ENCODE results near the gene MPP2. TPM values are rescaled to one million over a fixed set of nuclear protein-coding genes. Genes with fewer than 3 reads are reported as not detected.

The MPP2 gene
- polyA plus RNA-seq, 1 of the 3 experiments (the other 2 are of a cell fraction): 8.3 TPM

- TF ChIP-seq MXI1 (IDR thresholded peaks at IDR 0.05; ENCODE audit: low read depth, low read length) (no peak), YY1 (IDR thresholded peaks at IDR 0.05; ENCODE audit: low read depth) (no peak), POLR2AphosphoS5 (IDR thresholded peaks at IDR 0.05; ENCODE audit: low read depth, low read length) (no peak), EP300 (IDR thresholded peaks at IDR 0.05; ENCODE audit: borderline replicate concordance in 1 of 2, low read depth in 1 of 2, low read length in 1 of 2) (no peak)
Measured at GRCh38 chr17:43920500-43921095, 13.3 kb upstream of the MPP2 start (continued).

- no peak for DNase-seq
- POLR2A ChIA-PET: no interaction called here
- Histone ChIP-seq H3K27me3 (ENCODE audit: insufficient read depth) (no peaks in the 10 kb centered on the region; the same call in 1 of the 2 replicates), H2AFZ (ENCODE audit: low read depth) (no peak overlapping the region), H3K9me2 (no peaks in the 10 kb centered on the region), H3K36me3 (replicated peaks in 1 of 2; ENCODE audit: control insufficient read depth in 1 of 2, insufficient read depth in 2 of 2, low read length in 1 of 2) (no peaks in the 10 kb centered on the region), H3K27ac (ENCODE audit: low read depth in 2 of 2, low read length in 1 of 2) (no peak overlapping the region), H3K4me1 (ENCODE audit: control insufficient read depth in 1 of 2, insufficient read depth in 2 of 2, low read depth in 1 of 2, low read length in 1 of 2) (peaks cover 0 to 7% of the 10 kb centered on the region in 2 experiments; a peak in 1 of 4 replicates), H3F3A (replicated peaks; ENCODE audit: insufficient read depth) (no peaks in the 10 kb centered on the region), H3K4me3 (ENCODE audit: low read depth in 2 of 2, low read length in 1 of 2) (no peak overlapping the region), H3K9ac (no peak overlapping the region), H3K79me2 (ENCODE audit: insufficient read depth) (no peaks in the 10 kb centered on the region), H3K4me2 (no peak overlapping the region), H3K9me3 (no peaks in the 10 kb centered on the region), H4K20me1 (ENCODE audit: insufficient read depth) (no peaks in the 10 kb centered on the region)
- no peak for TF ChIP-seq NFIC (IDR thresholded peaks at IDR 0.05; ENCODE audit: borderline replicate concordance)
- TF ChIP-seq MXI1 (IDR thresholded peaks at IDR 0.05; ENCODE audit: low read depth, low read length): no peak
- TF ChIP-seq NRF1 (IDR thresholded peaks at IDR 0.05; ENCODE audit: low read depth, low read length): no peak
- no peak for TF ChIP-seq SIN3A (IDR thresholded peaks at IDR 0.05; ENCODE audit: borderline replicate concordance, low read depth, low read length)
- no peak for TF ChIP-seq RXRA (IDR thresholded peaks at IDR 0.05; ENCODE audit: borderline replicate concordance, low read depth)
- TF ChIP-seq TAF1 (IDR thresholded peaks at IDR 0.05; ENCODE audit: borderline replicate concordance, low read depth, low read length): no peak
- no peak for TF ChIP-seq PBX3 (IDR thresholded peaks at IDR 0.05)
- TF ChIP-seq RAD21 (IDR thresholded peaks at IDR 0.05; ENCODE audit: low read length): no peak
- TF ChIP-seq MEF2A (IDR thresholded peaks at IDR 0.05; ENCODE audit: borderline replicate concordance, low read depth): no peak
- no peak for TF ChIP-seq FOSL2 (IDR thresholded peaks at IDR 0.05; ENCODE audit: borderline replicate concordance, low read depth)
- TF ChIP-seq GABPA (IDR thresholded peaks at IDR 0.05; ENCODE audit: low read depth): no peak
- 83% methylated on average over 13 of the region's 13 CpGs for WGBS (ENCODE audit: low lambda C conversion rate)
- CTCF ChIA-PET: interaction anchor here (3.9 to 11.3 kb wide), 2 partner anchors 9 to 25 kb away, joined by 14 to 60 read pairs; partner anchors contain the start of genes MPP2 and PPY
Measured at GRCh38 chr17:43918026-43918389, 10.7 kb upstream of the MPP2 start.

- Histone ChIP-seq H3K27me3 (ENCODE audit: insufficient read depth) (no peaks in the 10 kb centered on the region; the same call in 1 of the 2 replicates), H2AFZ (ENCODE audit: low read depth) (no peak overlapping the region), H4K20me1 (ENCODE audit: insufficient read depth) (no peaks in the 10 kb centered on the region), H3K4me2 (no peak overlapping the region), H3K79me2 (ENCODE audit: insufficient read depth) (no peaks in the 10 kb centered on the region), H3K9ac (no peak overlapping the region), H3K27ac (ENCODE audit: low read depth in 2 of 2, low read length in 1 of 2) (no peak overlapping the region), H3F3A (replicated peaks; ENCODE audit: insufficient read depth) (no peaks in the 10 kb centered on the region), H3K9me3 (no peaks in the 10 kb centered on the region), H3K9me2 (no peaks in the 10 kb centered on the region), H3K36me3 (replicated peaks in 1 of 2; ENCODE audit: control insufficient read depth in 1 of 2, insufficient read depth in 2 of 2, low read length in 1 of 2) (no peaks in the 10 kb centered on the region), H3K4me3 (ENCODE audit: low read depth in 2 of 2, low read length in 1 of 2) (no peak overlapping the region), H3K4me1 (ENCODE audit: control insufficient read depth in 1 of 2, insufficient read depth in 2 of 2, low read depth in 1 of 2, low read length in 1 of 2) (peaks cover 0 to 7% of the 10 kb centered on the region in 2 experiments; a peak in 1 of 4 replicates)
- TF ChIP-seq POLR2AphosphoS5 (IDR thresholded peaks at IDR 0.05; ENCODE audit: low read depth, low read length): no peak
- TF ChIP-seq CTCF (IDR thresholded peaks at IDR 0.05): no peak
- TF ChIP-seq FOXJ3 (CRISPR knock-in tag; IDR thresholded peaks at IDR 0.05): no peak
- no peak for TF ChIP-seq RAD21 (IDR thresholded peaks at IDR 0.05; ENCODE audit: low read length)
- TF ChIP-seq SIN3A (IDR thresholded peaks at IDR 0.05; ENCODE audit: borderline replicate concordance, low read depth, low read length): no peak
- TF ChIP-seq CHD2 (IDR thresholded peaks at IDR 0.05; ENCODE audit: low read length, partially characterized antibody): no peak
- no peak for TF ChIP-seq MAX (IDR thresholded peaks at IDR 0.05; ENCODE audit: low read depth)
- TF ChIP-seq GABPA (IDR thresholded peaks at IDR 0.05; ENCODE audit: low read depth): no peak
- ChIA-PET CTCF (interaction anchor here (3.9 kb wide), 1 partner anchor 26 kb away, joined by 14 read pairs; the partner anchor contains the start of gene PPY), POLR2A (no interaction called here)
- DNase-seq: no peak
- WGBS (ENCODE audit: low lambda C conversion rate): 78% methylated on average over 24 of the region's 43 CpGs
Measured at GRCh38 chr17:43917348-43918025, 10.2 kb upstream of the MPP2 start.

Measured in SK-N-SH (cell line).